Smooth muscle cell of bladder (primary cell): Measurements from ENCODE around the gene RC3H1. TPM values are rescaled to one million over a fixed set of nuclear protein-coding genes. Genes with fewer than 3 reads are reported as not detected.

Experiments
- total RNA-seq: library from RNA; depleted of rRNA; stranded (reverse); fragments of >200 nt; gene quantifications from 2 replicates; pipeline ENCODE4 v1.2.3, GENCODE V29; 2014

RC3H1 gene, protein sequence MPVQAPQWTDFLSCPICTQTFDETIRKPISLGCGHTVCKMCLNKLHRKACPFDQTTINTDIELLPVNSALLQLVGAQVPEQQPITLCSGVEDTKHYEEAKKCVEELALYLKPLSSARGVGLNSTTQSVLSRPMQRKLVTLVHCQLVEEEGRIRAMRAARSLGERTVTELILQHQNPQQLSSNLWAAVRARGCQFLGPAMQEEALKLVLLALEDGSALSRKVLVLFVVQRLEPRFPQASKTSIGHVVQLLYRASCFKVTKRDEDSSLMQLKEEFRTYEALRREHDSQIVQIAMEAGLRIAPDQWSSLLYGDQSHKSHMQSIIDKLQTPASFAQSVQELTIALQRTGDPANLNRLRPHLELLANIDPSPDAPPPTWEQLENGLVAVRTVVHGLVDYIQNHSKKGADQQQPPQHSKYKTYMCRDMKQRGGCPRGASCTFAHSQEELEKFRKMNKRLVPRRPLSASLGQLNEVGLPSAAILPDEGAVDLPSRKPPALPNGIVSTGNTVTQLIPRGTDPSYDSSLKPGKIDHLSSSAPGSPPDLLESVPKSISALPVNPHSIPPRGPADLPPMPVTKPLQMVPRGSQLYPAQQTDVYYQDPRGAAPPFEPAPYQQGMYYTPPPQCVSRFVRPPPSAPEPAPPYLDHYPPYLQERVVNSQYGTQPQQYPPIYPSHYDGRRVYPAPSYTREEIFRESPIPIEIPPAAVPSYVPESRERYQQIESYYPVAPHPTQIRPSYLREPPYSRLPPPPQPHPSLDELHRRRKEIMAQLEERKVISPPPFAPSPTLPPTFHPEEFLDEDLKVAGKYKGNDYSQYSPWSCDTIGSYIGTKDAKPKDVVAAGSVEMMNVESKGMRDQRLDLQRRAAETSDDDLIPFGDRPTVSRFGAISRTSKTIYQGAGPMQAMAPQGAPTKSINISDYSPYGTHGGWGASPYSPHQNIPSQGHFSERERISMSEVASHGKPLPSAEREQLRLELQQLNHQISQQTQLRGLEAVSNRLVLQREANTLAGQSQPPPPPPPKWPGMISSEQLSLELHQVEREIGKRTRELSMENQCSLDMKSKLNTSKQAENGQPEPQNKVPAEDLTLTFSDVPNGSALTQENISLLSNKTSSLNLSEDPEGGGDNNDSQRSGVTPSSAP
- 12.9 and 15.3 TPM in 2 replicates for total RNA-seq

DNA sequence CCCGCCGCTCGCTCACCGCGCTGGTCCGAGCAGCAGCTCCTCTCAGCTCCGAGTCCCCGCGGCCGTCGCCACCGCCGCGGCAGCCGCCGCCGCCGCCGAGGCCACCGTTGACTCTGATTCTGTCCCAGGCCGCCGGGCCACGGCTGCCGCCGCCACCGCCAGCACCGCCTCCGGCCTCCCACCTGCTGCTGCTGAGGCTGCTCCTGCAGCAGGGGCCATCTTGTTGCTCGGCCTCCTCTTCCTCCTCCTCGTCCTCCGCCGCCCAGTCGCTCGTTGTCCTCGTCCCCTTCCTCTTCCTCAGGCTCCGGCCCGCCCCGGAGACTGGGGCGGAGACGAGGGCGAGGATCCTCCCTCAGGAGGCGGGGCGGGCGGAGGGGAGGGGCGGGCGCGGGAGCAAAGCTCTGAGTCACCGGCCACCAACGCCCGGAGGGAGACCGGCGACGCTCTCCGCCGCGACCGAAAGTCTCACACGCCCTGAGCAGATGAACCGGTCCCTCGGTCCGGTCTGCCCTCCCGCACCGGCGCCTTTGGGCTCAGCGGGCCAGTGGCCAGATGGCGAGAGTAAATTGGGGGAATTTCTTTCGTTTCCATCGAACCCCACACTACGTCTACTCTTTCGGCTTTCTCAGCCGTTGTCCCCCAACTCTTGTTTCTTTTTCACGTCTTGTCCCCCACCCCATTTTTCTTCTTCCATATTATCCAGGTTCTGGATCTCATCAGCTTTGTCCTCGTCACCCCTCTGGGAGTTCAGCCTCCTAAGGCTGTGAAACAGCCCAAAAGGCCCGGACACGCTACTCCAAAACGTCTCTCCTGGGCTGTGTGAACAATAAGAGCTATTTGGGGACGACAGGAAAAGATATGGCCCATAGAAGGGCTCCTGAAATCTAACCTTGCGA lies at the start of gene RC3H1:
Gene RC3H1, minus strand, starts transcription at position 278 of the 896 bp plus-strand sequence. CDS start 29,372 bp downstream, outside the sequence.

GRCh38 chr1:173917149-173917548 lies 105.0 kb downstream of the RC3H1 start, which contains the start of gene SERPINC1:
TSS of gene SERPINC1 (minus strand) at chr1:173917327. CDS start at chr1:173917259, 68 bp downstream.

Other genes with a start within 250 kb of the RC3H1 start
- 9.5 and 12.0 TPM in 2 replicates for gene DARS2, start 197.7 kb downstream of the RC3H1 start, total RNA-seq
- gene CENPL, start 197.5 kb downstream of the RC3H1 start, total RNA-seq, result 6.1 and 8.7 TPM in 2 replicates
- gene GAS5, start 154.4 kb downstream of the RC3H1 start, total RNA-seq, result 448 and 566 TPM in 2 replicates
- 4.8 and 6.6 TPM in 2 replicates for gene ZBTB37, start 154.0 kb downstream of the RC3H1 start, total RNA-seq
- gene SERPINC1, start 105.0 kb downstream of the RC3H1 start, total RNA-seq, result not detected in 2 replicates
- 22.3 and 24.0 TPM in 2 replicates for gene RABGAP1L, start 137.2 kb upstream of the RC3H1 start, total RNA-seq